ENCODE data around the gene IKBKE.

The IKBKE gene

DNA sequence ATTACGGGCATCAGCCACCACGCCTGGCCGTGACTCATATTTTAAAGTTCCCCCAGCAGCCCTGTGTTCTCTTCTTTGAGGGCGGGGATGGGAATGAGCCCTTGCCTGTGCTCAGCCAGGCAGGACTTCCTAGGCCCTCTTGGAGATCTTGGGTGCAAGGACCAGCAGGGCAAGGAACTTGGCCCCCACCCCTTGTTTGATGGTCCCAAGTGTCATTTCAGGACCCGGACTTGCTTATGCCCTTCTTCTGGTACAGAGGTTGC lies 46.4 kb downstream of the IKBKE start:
- no peak for FAIRE-seq

DNA sequence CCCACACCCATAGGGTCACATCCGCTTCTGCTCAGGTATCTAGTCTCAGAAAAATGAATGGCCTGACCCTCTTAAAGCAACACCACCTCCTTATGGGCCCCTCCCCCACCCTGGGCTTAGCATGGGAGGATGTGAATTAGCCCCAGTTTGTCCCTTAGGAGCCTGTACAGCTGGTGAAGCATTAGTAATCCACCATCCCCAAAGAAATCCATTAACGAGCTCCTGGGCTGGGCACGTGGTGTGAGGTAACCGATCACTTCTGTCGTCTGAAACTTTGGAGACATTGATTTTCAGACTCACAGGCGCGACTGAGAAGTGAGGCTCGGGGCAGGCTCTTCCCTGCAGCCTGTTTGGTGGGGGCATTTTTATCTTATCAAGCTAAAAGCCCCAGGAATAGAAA lies 47.5 kb downstream of the IKBKE start:
- no peak for FAIRE-seq

DNA sequence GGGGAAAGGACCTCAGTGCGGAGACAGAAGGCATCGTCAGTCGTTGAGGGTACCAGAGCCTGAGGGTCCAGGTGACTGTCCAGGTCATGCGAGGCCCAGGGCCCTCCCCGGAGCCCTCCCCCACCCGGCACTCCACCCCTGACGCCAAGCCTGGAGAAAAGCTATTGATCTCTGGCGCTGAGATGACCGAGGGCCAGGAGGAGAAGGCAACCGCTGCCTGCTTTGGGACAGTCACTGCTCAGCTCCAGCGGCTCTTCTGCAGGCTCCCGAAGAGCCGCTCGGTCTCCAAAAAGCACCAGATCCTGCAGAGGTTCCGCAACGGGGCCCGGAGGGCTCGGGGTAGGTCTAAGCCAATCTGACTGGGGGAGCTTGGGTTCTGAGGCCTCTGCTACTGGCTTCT lies 47.9 kb downstream of the IKBKE start:
- no peak for FAIRE-seq

DNA sequence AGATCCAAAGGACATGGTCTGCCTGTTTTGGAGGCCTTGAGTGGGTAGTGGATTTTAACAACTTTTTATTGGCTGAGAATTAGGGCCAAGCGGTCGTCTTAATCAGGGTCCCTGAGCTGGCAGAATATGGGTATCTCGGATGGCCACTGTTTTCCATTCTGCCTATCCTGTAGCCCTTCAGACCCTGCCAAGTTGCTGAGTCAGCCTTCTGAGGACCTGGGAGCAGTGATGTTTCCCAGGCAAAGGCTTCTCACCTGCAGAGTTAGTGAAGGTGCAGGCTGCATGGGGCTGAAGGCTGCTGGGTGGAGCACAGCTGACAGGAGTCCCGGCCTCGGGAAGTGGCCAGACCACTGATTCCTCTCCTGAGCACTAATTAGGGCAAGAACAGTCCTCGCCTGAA lies 48.5 kb downstream of the IKBKE start:
- no peak for FAIRE-seq

- no peak for FAIRE-seq
Observed at GRCh38 chr1:206521127-206521526, 50.9 kb downstream of the IKBKE start.

DNA sequence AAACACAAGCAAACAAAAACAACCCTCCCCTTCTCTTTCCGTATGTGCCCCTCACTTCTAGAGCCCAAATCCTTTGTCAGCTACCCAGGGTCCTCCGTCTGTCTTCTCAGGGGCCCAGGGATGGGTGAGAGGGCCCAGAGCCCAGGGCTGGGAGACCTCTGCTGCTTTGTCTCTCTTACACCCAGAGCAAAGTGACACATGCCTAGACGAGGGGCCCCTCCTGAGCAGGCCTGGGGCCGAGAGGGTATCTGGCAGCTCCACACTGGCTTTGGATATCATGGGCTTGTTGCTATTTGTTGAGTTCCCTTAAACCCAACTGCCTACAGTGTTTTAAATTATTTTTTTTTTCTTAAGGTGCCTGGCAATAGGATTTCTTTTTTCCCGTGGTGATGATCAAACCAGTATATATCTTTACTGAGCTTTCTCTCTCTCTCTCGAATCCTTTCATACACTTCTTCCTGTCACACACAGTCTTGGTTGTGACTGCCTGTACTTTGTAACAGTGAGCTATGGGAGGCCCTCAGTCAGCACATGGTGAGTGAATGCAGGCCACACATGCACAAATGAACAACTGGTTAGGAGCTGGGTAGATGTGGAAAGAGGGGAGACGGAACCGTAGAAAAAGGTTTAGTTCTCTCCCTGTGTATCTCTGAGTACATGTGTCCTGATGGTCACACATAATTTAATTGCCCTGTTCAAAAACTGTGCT lies 51.6 kb downstream of the IKBKE start:
- no peak for FAIRE-seq

DNA sequence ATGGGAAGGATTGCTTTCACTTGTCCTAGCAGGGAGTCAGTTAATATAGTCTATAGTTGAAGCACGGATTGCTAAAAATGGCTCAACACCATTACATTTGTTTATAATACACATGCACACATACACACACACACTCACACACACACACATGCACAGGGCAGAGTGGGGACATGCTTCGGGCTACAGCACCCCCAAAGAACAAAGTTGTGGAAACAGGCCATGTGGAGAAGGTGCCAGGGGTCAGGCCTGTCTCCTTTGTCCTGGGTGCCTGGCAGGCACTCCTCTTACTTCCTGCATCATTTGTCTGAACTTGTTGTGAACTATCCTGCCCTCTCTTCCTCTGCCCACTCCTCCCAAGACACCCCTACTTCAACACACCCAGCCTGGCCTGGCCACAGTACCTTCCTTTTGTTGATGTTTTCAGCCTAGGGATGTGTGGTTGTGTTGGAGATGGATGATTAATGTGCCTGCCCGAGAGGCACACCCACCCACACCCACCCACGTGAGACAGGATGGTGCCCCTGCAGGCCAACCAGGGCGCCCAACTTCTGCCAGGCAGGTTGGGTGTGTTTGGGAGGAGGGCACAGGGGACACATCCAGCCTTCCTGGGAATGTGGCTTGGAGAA lies 54.6 kb downstream of the IKBKE start:
- no peak for FAIRE-seq

GRCh38 chr1:206526064-206526911 lies 56.0 kb downstream of the IKBKE start:
- FAIRE-seq, result no peak

- no peak for FAIRE-seq
Observed at GRCh38 chr1:206529425-206529824, 59.1 kb downstream of the IKBKE start.

- no peak for FAIRE-seq
Observed at GRCh38 chr1:206532368-206532767, 62.1 kb downstream of the IKBKE start.

DNA sequence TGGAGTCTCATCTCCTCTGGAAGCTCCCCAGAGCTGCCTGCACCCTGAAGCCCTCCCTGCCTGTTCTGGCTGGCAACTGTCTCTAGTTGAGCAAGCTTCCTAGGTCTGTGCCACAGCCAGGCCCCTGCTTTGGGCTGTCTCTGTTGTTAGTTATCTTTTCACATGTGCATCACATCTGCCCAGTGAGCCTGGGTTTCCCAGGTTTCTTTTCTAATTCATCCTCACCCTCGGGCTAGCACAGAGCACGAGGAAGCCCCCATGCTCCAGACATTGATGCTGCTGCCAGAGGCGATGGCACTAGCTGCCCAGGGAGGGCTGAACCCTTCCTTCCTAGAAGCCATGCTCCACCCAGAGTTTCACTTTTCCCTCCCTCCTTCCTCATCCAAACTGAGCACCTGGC lies 64.3 kb downstream of the IKBKE start:
- FAIRE-seq, result no peak

GRCh38 chr1:206535853-206536188 lies 65.5 kb downstream of the IKBKE start:
- no peak for FAIRE-seq

GRCh38 chr1:206537141-206537540 lies 66.9 kb downstream of the IKBKE start:
- FAIRE-seq, result no peak

DNA sequence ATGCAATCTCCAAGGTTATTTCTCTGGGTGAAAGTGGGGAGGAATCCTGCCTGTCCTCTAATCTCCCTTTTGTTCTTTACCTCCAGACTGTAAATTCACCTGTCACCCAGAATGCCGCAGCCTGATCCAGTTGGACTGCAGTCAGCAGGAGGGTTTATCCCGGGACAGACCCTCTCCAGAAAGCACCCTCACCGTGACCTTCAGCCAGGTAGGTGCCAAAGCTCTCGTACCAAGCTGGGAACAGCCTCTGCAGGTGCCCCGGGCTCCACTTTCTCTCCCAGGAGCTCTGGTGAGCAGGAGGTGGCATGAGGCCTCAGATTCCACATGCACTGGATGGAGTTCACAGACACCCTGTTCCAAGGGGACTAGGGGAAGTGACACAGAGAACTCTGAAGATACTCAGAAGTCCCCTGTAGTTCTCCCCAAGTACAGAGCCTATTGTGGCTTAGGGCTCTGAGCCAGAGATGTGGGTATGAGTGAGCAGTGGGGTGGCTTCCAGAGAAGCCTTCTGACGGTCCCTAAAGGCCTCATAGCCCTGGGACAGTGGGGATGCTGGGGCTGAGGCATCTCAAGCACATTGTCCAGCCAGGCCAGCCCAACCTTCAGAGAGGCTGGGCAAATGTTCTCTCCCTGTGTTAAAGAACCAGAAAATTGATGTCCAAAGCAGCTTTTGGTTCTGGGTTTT lies 68.0 kb downstream of the IKBKE start:
- FAIRE-seq, result no peak

- FAIRE-seq, result no peak
Observed at GRCh38 chr1:206538901-206539640, 68.8 kb downstream of the IKBKE start.

DNA sequence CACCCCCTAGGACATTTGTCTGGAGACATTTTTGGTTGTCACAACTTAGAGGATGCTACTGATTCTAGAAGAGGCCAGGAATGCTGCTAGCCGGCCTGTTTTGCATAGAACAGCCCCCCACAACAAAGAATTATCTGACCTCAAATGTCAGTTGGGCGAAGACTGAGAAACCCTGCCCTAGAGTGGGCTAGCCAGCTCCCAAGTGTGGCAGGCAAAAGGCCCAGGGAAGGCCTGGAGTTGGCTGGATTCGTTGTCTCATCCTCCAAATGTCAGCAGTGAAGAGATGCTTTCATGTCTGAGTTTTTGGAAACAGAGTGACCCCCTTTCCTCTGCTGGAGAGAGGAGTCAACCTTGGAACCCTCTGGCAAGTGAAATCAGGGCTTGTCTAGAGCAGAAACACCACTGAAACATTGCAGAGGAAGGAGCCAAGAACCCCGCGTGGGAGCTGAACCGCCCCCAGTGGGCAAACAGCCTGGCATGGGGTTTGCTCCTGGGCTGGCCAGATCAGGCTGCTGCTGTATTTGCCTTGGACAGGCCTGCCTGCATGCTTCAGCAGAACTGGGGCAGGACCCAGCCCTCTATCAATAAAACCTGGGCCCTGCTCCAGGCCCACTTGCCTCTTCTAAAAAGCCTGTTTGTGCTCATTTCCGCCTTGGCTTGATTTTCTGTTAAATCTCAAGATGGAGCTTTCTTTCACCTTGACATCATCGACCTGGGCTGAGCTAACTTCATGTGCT lies 69.9 kb downstream of the IKBKE start:
- no peak for FAIRE-seq

DNA sequence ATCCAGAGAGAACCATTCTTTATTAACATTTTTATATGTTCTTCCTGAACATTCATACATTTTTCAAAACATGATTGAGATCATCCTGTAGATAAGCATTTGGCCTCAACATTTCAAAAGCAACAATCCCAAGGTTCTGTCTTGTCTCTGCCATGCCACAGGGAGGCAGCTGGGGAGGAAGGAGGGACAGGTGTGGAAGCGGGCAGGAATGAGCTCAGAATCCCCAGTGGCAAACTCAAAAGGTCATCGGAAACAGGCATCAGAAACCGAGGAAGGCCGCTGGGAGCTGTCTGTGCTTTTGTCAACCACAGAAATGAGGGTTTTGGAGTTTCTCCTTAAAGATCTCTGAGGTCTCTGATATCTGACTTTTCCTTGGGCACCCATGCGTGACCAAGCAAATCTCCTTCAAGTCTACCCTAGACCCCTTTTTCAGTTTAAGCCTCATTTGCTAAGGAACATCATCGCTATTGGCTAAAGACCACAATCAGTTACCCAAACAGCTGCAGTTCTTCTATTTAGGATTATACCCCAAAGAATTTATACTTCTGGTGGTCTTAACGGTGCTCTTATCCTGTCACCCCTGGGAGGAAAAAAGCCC lies 71.1 kb downstream of the IKBKE start:
- no peak for FAIRE-seq

DNA sequence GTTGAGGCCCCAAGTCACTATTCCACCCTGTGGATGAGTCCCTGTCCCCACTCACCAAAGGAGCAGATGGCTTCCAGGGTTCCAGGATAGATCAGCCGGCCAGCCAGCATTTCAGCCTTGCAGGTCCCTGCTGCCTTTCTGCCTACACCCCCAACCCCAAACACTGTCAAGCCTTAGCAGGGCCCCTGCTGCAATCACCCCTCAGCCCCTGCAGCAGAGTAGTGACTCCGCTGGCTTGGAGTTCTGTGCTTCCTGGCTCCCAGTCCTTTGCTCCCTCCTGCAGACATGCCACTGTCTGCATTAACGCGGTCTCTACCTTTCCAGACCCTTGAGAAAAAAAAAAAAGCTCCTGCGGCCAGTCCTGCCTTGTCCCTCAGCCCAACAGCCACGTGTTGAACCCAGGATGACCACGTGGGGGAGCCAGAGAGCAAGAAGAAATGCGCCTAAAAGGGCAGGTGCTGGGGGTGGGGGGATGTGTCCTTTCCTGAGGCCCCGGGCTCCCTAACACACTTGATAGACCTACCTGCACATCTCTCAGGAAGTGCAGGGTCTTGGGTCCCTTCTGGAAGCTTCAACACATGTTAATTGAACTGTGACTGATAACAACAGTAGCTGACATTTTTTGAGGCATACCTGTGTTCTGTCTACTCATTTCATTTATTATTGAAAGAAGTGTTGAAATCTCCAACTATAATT lies 74.4 kb downstream of the IKBKE start:
- FAIRE-seq, result no peak

GRCh38 chr1:206545351-206545750 lies 75.1 kb downstream of the IKBKE start:
- FAIRE-seq, result no peak
